NCI-H2029 treated with DMSO at 0.1 percent for 48 hours (cell line): Measurements from ENCODE around the gene RPL32.
"Not testable (repeated sequence)": the region's sequence is repeated elsewhere in the genome, so short reads cannot be mapped to it uniquely, and the experiment has no call there.

Experiments
- DNase-seq: peaks from one replicate; lab custom pipeline; 2025; lab: John Stamatoyannopoulos, UW

RPL32 gene

GRCh38 chr3:12841149-12841969, at the start of gene RPL32:
RPL32 (minus strand) TSS chr3:12841565; CDS start chr3:12840237, 1,328 bp downstream.
- peak; percentile 100 for DNase-seq

- DNase-seq: no peak
Measured at GRCh38 chr3:12890610-12891390, 49.4 kb upstream of the RPL32 start.

GRCh38 chr3:12886736-12887135, 45.4 kb upstream of the RPL32 start:
- DNase-seq: no peak

GRCh38 chr3:12886106-12886679, 44.8 kb upstream of the RPL32 start:
- no peak for DNase-seq

- no peak for DNase-seq
Measured at GRCh38 chr3:12885583-12885930, 44.2 kb upstream of the RPL32 start.

GRCh38 chr3:12884790-12885582, 43.6 kb upstream of the RPL32 start:
- no peak for DNase-seq

GRCh38 chr3:12884186-12884680, 42.9 kb upstream of the RPL32 start:
- DNase-seq: no peak

GRCh38 chr3:12882336-12883310, 41.3 kb upstream of the RPL32 start:
- no peak for DNase-seq

- not testable (repeated sequence) for DNase-seq
Measured at GRCh38 chr3:12881858-12882257, 40.5 kb upstream of the RPL32 start.

- no peak for DNase-seq
Measured at GRCh38 chr3:12879191-12879815, 37.9 kb upstream of the RPL32 start.

GRCh38 chr3:12878758-12879157, 37.4 kb upstream of the RPL32 start:
- DNase-seq: not testable (repeated sequence)

- no peak for DNase-seq
Measured at GRCh38 chr3:12878141-12878574, 36.8 kb upstream of the RPL32 start.

- no peak for DNase-seq
Measured at GRCh38 chr3:12877040-12877439, 35.7 kb upstream of the RPL32 start.

- no peak for DNase-seq
Measured at GRCh38 chr3:12875857-12876836, 34.8 kb upstream of the RPL32 start.

- DNase-seq: no peak
Measured at GRCh38 chr3:12871404-12871983, 30.1 kb upstream of the RPL32 start.

GRCh38 chr3:12870942-12871341, 29.6 kb upstream of the RPL32 start:
- no peak for DNase-seq

- DNase-seq: no peak
Measured at GRCh38 chr3:12869035-12869621, 27.8 kb upstream of the RPL32 start.
